CD4-positive, alpha-beta T cell treated with Interleukin-1 beta for 1 hour (primary cell): Measurements from ENCODE around the gene TPR.

Experiments used
- DNase-seq, 2 donors: peaks; one replicate each; pipeline ENCODE4 v3.0.0-alpha.2; 2020 to 2022

TPR gene

DNA sequence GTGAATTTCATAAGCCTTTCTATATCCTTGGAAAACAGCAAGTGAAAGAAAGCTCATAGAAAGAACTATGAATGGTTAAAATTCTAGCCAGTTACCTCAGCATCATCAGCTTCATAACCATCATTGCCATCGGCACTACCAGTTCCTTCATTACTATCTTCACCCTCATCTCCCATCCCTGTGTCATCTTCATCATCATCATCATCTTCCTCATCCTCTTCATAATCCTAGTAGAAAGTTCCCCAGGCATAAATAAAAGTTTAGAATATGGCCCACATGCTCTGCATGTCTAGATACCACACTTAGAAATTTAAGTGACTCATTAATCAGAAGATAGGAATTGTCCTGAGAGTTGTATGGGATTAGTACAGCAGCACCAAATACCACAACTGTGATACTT lies 49.0 kb downstream of the TPR start:
- DNase-seq = no peak

DNA sequence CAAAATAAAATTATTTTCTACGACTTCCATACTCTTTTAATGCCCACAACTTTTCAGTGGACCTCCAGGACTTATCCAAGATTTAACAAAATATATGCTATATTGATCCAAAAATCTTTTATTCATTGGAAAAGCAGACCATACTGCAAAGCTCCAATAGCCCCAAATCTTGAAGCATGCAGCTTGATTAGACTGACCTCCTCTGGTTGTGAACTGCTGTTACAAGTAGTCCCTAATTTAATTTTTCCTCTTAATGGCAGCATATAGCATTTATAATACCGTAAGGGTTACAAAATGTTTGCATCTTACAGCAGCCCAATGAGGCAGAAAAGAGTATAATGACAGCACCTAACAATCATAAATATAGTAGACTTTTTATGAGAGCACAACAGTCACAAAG lies 49.8 kb downstream of the TPR start:
- peak in 1 of 2 donors; percentile 22 for DNase-seq

DNA sequence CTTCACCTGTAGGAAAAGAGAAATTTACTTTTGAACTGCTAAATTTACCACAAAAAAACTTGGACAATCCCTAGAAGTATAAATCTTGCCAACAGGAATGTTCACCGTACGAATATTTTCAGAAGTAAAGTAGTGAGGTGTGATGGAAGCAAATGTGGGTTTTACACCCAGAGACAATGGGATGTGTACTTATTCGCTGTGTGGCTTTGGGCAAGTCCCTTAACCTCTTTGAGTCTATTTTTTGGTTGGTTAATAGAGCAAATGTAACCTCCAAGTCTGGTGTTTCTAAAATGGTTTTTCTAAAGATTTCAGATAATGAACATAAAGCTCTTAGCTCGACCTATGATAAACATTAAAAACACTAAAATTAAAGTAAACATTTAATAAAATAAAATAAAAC lies 51.2 kb downstream of the TPR start:
- DNase-seq = no peak

GRCh38 chr1:186315570-186315969 lies 59.5 kb downstream of the TPR start:
- DNase-seq = no peak

GRCh38 chr1:186311375-186312051 lies 63.5 kb downstream of the TPR start:
- DNase-seq = no peak

- no peak for DNase-seq
These were observed 64.7 kb downstream of the TPR start for GRCh38 chr1:186310307-186310706.

- no peak for DNase-seq
These were observed 66.6 kb downstream of the TPR start for GRCh38 chr1:186308264-186309060.

GRCh38 chr1:186307445-186307844 lies 67.6 kb downstream of the TPR start:
- no peak for DNase-seq

GRCh38 chr1:186306533-186306932 lies 68.5 kb downstream of the TPR start:
- DNase-seq = no peak

DNA sequence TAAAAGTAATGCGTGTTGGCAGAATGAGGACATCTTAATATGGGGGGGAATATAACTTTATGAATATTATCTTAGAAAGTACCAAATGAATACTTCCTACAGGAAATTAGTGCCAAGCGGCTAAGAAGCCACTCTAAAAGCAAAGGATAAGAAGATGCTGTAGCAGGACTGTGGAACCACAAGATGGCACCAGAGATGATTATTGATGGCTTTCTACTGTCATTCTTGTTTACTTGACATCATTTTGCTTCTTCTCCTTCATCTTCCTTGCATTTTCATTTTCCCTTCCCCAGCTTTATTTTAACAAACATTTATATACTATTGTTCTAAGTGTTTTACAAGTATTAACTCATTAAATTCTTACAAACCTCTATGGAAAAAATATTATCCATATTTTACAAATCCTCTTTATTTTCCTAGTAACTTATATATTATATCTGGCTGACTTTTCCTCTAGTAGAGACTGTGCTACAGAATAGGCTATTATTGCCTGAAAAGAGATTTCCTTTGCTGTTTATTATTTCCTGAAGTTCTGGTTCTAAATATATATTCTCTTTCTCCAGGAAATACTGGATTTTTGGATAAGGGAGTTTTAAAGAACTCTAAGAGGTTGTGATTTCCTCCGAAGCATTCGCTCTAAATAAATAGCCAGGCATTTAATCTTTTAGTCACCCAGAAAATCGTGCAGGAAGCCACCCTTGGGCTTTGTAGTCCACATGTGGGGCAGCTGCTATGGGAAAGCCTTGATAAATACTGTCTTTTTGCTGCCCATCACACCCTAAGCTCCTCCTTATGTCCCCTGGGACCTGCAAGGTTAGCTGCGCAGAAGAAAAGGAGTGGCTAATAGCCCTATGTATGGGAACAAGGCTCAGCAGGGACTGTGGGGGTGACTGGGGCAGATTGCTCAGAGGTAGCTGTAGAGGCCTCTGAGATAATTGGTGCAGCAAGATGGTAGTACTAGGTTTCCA lies 69.8 kb downstream of the TPR start:
- DNase-seq = peak in 1 of 2 donors; percentile 40

- DNase-seq = peak in 1 of 2 donors; percentile 18
These were observed 71.1 kb downstream of the TPR start for GRCh38 chr1:186303911-186304310.

GRCh38 chr1:186302381-186302920 lies 72.6 kb downstream of the TPR start:
- DNase-seq = no peak

DNA sequence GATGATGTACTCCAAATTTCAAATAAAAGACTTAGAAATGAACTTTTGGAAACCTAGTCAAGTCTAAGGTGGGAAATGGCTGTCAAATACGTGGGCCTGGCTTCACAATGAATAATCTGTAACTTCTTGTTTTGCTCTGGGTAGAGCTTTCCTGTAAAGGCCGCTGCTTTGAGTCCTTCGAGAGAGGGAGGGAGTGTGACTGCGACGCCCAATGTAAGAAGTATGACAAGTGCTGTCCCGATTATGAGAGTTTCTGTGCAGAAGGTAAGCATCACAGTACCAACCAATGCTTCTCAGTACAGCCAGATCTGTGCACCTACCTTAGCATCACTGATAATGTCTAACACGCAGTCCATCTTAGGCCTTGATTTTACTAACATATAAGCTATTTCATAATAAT lies 73.6 kb downstream of the TPR start:
- DNase-seq = no peak

DNA sequence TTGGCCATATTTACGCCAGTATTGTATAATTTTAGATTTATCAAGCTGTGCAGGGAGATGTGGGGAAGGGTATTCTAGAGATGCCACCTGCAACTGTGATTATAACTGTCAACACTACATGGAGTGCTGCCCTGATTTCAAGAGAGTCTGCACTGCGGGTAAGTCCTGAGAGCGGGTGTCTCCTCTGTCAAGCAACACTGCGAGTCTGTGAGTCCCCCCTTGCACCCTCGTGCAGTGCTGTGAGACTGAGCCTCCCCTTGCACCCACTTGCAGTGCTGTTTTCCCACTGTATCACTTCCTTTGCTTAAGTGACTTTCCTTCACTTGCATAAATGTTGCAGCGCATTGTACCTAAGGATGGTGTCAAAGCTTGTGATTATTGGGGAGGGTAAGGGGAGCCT lies 75.0 kb downstream of the TPR start:
- no peak for DNase-seq

GRCh38 chr1:186299570-186299969 lies 75.5 kb downstream of the TPR start:
- DNase-seq = no peak

- DNase-seq = no peak
These were observed 76.2 kb downstream of the TPR start for GRCh38 chr1:186298851-186299250.

DNA sequence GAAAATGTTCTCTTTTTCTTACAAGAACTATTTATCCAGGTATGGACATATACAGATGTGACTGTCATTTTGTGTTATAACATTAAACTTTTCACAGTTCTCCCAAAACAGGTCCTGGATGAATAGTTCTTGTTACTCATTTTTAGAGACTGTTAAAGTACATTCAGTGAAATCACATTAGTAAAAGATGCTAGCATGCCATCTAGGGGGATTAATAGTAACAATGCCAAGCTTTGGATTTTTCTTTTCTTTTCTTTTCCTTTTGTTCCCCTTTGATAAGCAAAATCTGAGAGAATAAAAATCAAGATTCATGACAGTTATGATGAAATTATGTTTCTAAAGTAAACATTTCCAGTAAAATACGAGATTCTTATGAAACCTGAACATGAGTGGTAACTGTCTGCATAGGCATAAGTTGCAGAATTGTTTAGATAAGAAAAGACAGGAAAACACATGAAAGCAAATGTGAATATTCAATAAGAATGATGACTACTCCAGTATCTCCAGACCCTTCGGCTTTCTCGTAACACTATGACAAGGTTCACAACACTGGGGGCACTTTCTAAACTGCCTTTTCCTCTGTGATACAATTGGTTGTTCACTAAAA lies 77.5 kb downstream of the TPR start:
- no peak for DNase-seq

DNA sequence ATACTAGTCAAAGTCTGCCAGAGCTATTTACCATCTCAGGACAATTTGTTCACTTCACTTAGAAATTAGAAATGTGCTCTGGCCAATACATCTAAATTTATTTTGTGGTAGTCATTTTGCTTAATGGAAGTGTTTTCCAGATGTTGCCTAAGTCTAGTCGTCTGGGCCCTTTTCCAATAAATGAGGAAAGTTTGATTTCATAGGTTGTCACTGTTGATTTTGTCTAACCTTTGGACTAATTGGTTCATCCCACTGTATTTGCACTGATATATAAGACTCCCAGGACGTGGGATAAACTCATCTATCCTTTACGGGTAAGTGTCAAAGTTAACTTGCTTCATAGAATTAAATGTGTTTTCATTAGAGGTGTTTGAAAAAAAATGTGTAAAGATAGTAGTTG lies 79.1 kb downstream of the TPR start, which contains the start of gene PRG4:
PRG4 (plus strand) TSS at position 300 of the 400 bp plus-strand sequence.
- no peak for DNase-seq

GRCh38 chr1:186292875-186293274 lies 82.2 kb downstream of the TPR start:
- DNase-seq = no peak

DNA sequence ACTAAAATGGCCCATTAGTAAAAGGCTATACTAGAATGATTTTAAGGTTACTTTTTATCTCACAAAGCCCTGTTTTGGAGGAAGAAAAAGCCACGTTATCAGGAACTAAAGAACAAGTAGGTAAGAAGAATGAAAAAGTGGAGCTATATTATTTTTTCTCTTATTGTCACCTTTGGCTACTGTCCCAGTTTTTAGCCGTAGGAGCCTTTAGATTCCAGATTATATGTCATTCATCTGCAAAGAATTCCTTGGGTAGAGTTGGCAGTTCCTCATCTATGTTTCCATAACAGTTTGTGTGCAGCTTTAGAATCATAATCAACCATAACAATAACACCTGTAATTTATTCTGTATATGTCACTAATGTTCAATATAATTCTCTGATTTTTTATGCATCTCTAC lies 83.8 kb downstream of the TPR start:
- no peak for DNase-seq

DNA sequence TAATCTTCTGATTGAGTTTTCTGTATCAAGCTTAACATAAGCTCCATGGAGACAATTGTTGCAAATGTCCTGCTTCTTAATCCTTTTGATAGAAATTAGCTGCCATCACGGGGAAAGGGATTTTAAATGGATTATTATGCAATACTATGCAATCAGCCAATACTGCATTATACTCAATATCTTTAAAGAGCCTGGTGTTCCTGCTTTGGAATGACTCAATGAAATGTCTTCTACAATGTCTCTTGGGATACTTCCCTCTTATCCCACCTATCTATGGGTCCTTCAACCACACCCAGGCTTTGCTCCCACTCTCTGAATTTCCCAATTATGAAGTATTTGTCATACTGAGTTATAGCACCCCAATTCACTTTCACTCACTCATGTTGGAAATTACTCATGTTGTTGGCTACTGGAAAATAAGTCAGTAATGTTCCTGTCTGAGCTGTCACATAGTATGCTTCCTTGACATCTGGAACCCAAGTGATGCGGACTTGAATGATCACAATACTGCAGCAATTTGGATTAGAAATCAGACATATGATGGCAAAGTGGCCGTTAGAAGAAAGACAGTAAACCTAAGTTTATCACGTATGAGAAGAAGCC lies 85.0 kb downstream of the TPR start:
- no peak for DNase-seq
